Activated gamma-delta T cell treated with Interleukin-2 at 50 U/mL for 16 hours (primary cell): ENCODE measurements around the gene KRT82.

Experiments
- DNase-seq: peaks from one replicate; pipeline ENCODE4 v3.0.0-alpha.2; 2020

Gene KRT82

GRCh38 chr12:52380271-52380694, 25.9 kb downstream of the KRT82 start:
- DNase-seq = no peak

- no peak for DNase-seq
These were observed 26.6 kb downstream of the KRT82 start for GRCh38 chr12:52379536-52379935.

- DNase-seq = no peak
These were observed 28.0 kb downstream of the KRT82 start for GRCh38 chr12:52378091-52378490.

- DNase-seq = no peak
These were observed 28.9 kb downstream of the KRT82 start for GRCh38 chr12:52377266-52377665.

- DNase-seq = peak; percentile 48
These were observed 33.6 kb downstream of the KRT82 start for GRCh38 chr12:52372216-52373154.

GRCh38 chr12:52371716-52372115, 34.4 kb downstream of the KRT82 start:
- DNase-seq = no peak

GRCh38 chr12:52370926-52371608, 35.1 kb downstream of the KRT82 start:
- DNase-seq = no peak

GRCh38 chr12:52369809-52370208, 36.3 kb downstream of the KRT82 start:
- no peak for DNase-seq

GRCh38 chr12:52369211-52369610, 36.9 kb downstream of the KRT82 start:
- no peak for DNase-seq

- no peak for DNase-seq
These were observed 37.6 kb downstream of the KRT82 start for GRCh38 chr12:52368508-52368907.

- DNase-seq = no peak
These were observed 38.3 kb downstream of the KRT82 start for GRCh38 chr12:52367876-52368275.

GRCh38 chr12:52366738-52367485, 39.2 kb downstream of the KRT82 start, which contains the start of gene KRT85:
TSS of gene KRT85 (minus strand) at chr12:52367481. CDS start at chr12:52367405, 76 bp downstream.
- no peak for DNase-seq

GRCh38 chr12:52364901-52365489, 41.1 kb downstream of the KRT82 start:
- no peak for DNase-seq

GRCh38 chr12:52364061-52364460, 42.1 kb downstream of the KRT82 start:
- no peak for DNase-seq

- no peak for DNase-seq
These were observed 42.9 kb downstream of the KRT82 start for GRCh38 chr12:52363111-52363679.

GRCh38 chr12:52362118-52362726, 43.9 kb downstream of the KRT82 start:
- no peak for DNase-seq

GRCh38 chr12:52361553-52361952, 44.6 kb downstream of the KRT82 start:
- DNase-seq = no peak

GRCh38 chr12:52360663-52361271, 45.4 kb downstream of the KRT82 start:
- no peak for DNase-seq

GRCh38 chr12:52360106-52360662, 46.0 kb downstream of the KRT82 start:
- DNase-seq = no peak

- no peak for DNase-seq
These were observed 46.5 kb downstream of the KRT82 start for GRCh38 chr12:52359621-52360061.
